SK-N-MC (cell line): ENCODE measurements around the gene VEZF1.

Experiments
- DNase-seq: peaks from one replicate; pipeline ENCODE4 v3.0.0-alpha.2; 2011; ENCODE audit warnings: low read depth, low spot score
- H3K27ac ChIP-seq: fragments of 200-600 bp; sonication (generic); 2 replicates; pipeline ENCODE4 v1.5.1; 2016; ENCODE audit warnings: mixed run types
- H3K36me3 ChIP-seq: fragments of 200-600 bp; sonication (generic); 2 replicates; pipeline ENCODE4 v1.6.1; 2017; ENCODE audit warnings: antibody characterized with exemption, low read length, mixed read lengths; ENCODE audit not compliant: insufficient read depth
- H3K4me3 ChIP-seq: fragments of 200-600 bp; sonication (generic); 2 replicates; pipeline ENCODE4 v1.5.1; 2016
- H3K9ac ChIP-seq: fragments of 200-600 bp; sonication (generic); 2 replicates; pipeline ENCODE4 v1.8.0; 2017; ENCODE audit warnings: mixed run types, mixed read lengths; ENCODE audit not compliant: insufficient read length
- H3K9me3 ChIP-seq: fragments of 200-600 bp; sonication (generic); 2 replicates; pipeline ENCODE4 v1.6.1; 2017; ENCODE audit warnings: low read depth, mild to moderate bottlenecking, antibody characterized with exemption, low read length, moderate library complexity, mixed read lengths
- EZH2 ChIP-seq: fragments of 200-600 bp; sonication (generic); IDR thresholded peaks from one replicate; pipeline ENCODE4 v1.6.1; 2017; ENCODE audit warnings: antibody characterized with exemption
- FOXP2 ChIP-seq: optimal IDR thresholded peaks from 2 replicates; pipeline ENCODE3; 2011; ENCODE audit warnings: mild to moderate bottlenecking, moderate library complexity; ENCODE audit not compliant: insufficient read depth; ENCODE audit errors: extremely low read length, control extremely low read depth
- POLR2AphosphoS5 ChIP-seq: IDR thresholded peaks from 2 replicates; pipeline ENCODE4 v1.6.1; 2012; ENCODE audit warnings: mild to moderate bottlenecking, low read depth, low read length, borderline replicate concordance

Gene VEZF1

GRCh38 chr17:57971572-57971971 is 16.5 kb downstream of the VEZF1 start:
- no peak for TF ChIP-seq POLR2AphosphoS5
- no peak for TF ChIP-seq EZH2
- no peak for TF ChIP-seq FOXP2
- peaks cover 34% of the 10 kb centered on the region for H3K36me3 ChIP-seq
- no peak for DNase-seq
- no peak overlapping the region for H3K4me3 ChIP-seq
- no peaks in the 10 kb centered on the region for H3K9me3 ChIP-seq
- no peak overlapping the region for H3K9ac ChIP-seq
- no peak overlapping the region for H3K27ac ChIP-seq

GRCh38 chr17:57970710-57971109 is 17.3 kb downstream of the VEZF1 start:
- TF ChIP-seq POLR2AphosphoS5 (no peak), EZH2 (no peak), FOXP2 (no peak)
- peaks cover 26% of the 10 kb centered on the region for H3K36me3 ChIP-seq
- H3K9me3 ChIP-seq = no peaks in the 10 kb centered on the region
- no peak for DNase-seq
- no peak overlapping the region for H3K4me3 ChIP-seq
- H3K9ac ChIP-seq = no peak overlapping the region
- no peak overlapping the region for H3K27ac ChIP-seq

- TF ChIP-seq POLR2AphosphoS5 (no peak), EZH2 (no peak), FOXP2 (no peak)
- Histone ChIP-seq H3K4me3 (no peak overlapping the region), H3K27ac (no peak overlapping the region), H3K9ac (no peak overlapping the region), H3K9me3 (no peaks in the 10 kb centered on the region), H3K36me3 (0 out of 2 replicates have a peak, but pooled peaks cover 5% of the 10 kb centered on the region)
- no peak for DNase-seq
Observed at GRCh38 chr17:57968456-57968855, 19.6 kb downstream of the VEZF1 start.

- H3K9ac ChIP-seq = no peak overlapping the region
- H3K4me3 ChIP-seq = no peak overlapping the region
- no peak for TF ChIP-seq FOXP2
- no peak for TF ChIP-seq POLR2AphosphoS5
- no peak for TF ChIP-seq EZH2
- DNase-seq = no peak
- H3K27ac ChIP-seq = no peak overlapping the region
- no peaks in the 10 kb centered on the region for H3K36me3 ChIP-seq
- H3K9me3 ChIP-seq = no peaks in the 10 kb centered on the region
Observed at GRCh38 chr17:57966875-57967274, 21.2 kb downstream of the VEZF1 start.

- no peak overlapping the region for H3K4me3 ChIP-seq
- no peak for TF ChIP-seq POLR2AphosphoS5
- TF ChIP-seq EZH2 = no peak
- TF ChIP-seq FOXP2 = no peak
- H3K9ac ChIP-seq = no peak overlapping the region
- DNase-seq = no peak
- no peak overlapping the region for H3K27ac ChIP-seq
- H3K9me3 ChIP-seq = no peaks in the 10 kb centered on the region
- no peaks in the 10 kb centered on the region for H3K36me3 ChIP-seq
Observed at GRCh38 chr17:57966246-57966645, 21.8 kb downstream of the VEZF1 start.

- Histone ChIP-seq H3K36me3 (no peaks in the 10 kb centered on the region), H3K9me3 (no peaks in the 10 kb centered on the region), H3K27ac (no peak overlapping the region), H3K9ac (no peak overlapping the region), H3K4me3 (no peak overlapping the region)
- DNase-seq = no peak
- no peak for TF ChIP-seq POLR2AphosphoS5
- no peak for TF ChIP-seq EZH2
- no peak for TF ChIP-seq FOXP2
Observed at GRCh38 chr17:57965521-57966160, 22.4 kb downstream of the VEZF1 start.

- no peak for DNase-seq
- H3K9ac ChIP-seq = no peak overlapping the region
- no peaks in the 10 kb centered on the region for H3K9me3 ChIP-seq
- no peak overlapping the region for H3K4me3 ChIP-seq
- no peak overlapping the region for H3K27ac ChIP-seq
- TF ChIP-seq POLR2AphosphoS5 (no peak), FOXP2 (no peak), EZH2 (no peak)
- H3K36me3 ChIP-seq = no peaks in the 10 kb centered on the region
Observed at GRCh38 chr17:57963149-57963511, 24.9 kb downstream of the VEZF1 start.

- H3K4me3 ChIP-seq = no peak overlapping the region
- no peaks in the 10 kb centered on the region for H3K9me3 ChIP-seq
- no peak overlapping the region for H3K27ac ChIP-seq
- no peak for DNase-seq
- H3K9ac ChIP-seq = no peak overlapping the region
- TF ChIP-seq EZH2 (no peak), FOXP2 (no peak), POLR2AphosphoS5 (no peak)
- H3K36me3 ChIP-seq = no peaks in the 10 kb centered on the region
Observed at GRCh38 chr17:57962279-57963148, 25.5 kb downstream of the VEZF1 start.
